Erythroblast (primary cell): Measurements from ENCODE around the gene DOK7.
A peak's percentile ranks its signal among the peaks of the same experiment; 100 is the strongest.

Experiments used
- DNase-seq, 2 experiments: peaks; one replicate each; lab custom pipeline; 2025; lab: John Stamatoyannopoulos, UW
- GATA1 ChIP-seq: IDR thresholded peaks from 2 replicates; pipeline ENCODE4 v1.6.1; 2011; ENCODE audit warnings: low read depth, mild to moderate bottlenecking, control low read depth, low read length, moderate library complexity
- POLR2A ChIP-seq: IDR thresholded peaks from 2 replicates; pipeline ENCODE4 v1.6.1; 2011; ENCODE audit warnings: mild to moderate bottlenecking, low read length

DOK7 gene

GRCh38 chr4:3442959-3443749, 20.0 kb upstream of the DOK7 start:
- TF ChIP-seq GATA1 (no peak), POLR2A (no peak)
- peak; percentile 50 to 74 for DNase-seq

- DNase-seq = no peak
- TF ChIP-seq POLR2A = no peak
- TF ChIP-seq GATA1 = no peak
Measured at GRCh38 chr4:3443750-3444309, 19.3 kb upstream of the DOK7 start.

- no peak for DNase-seq
- TF ChIP-seq GATA1 (no peak), POLR2A (no peak)
Measured at GRCh38 chr4:3444351-3445110, 18.6 kb upstream of the DOK7 start.

- no peak for TF ChIP-seq GATA1
- no peak for TF ChIP-seq POLR2A
- no peak for DNase-seq
Measured at GRCh38 chr4:3445111-3445820, 17.8 kb upstream of the DOK7 start.

- TF ChIP-seq GATA1 (no peak), POLR2A (no peak)
- DNase-seq = no peak
Measured at GRCh38 chr4:3445829-3446545, 17.1 kb upstream of the DOK7 start.

- no peak for TF ChIP-seq GATA1
- no peak for TF ChIP-seq POLR2A
- DNase-seq = no peak
Measured at GRCh38 chr4:3446631-3447320, 16.3 kb upstream of the DOK7 start.

- no peak for DNase-seq
- TF ChIP-seq GATA1 = no peak
- TF ChIP-seq POLR2A = no peak
Measured at GRCh38 chr4:3447431-3448395, 15.4 kb upstream of the DOK7 start.

- TF ChIP-seq GATA1 = no peak
- no peak for TF ChIP-seq POLR2A
- no peak for DNase-seq
Measured at GRCh38 chr4:3449047-3449573, 14.0 kb upstream of the DOK7 start.

GRCh38 chr4:3449574-3450534, 13.3 kb upstream of the DOK7 start:
- no peak for DNase-seq

GRCh38 chr4:3450643-3451042, 12.5 kb upstream of the DOK7 start:
- DNase-seq = no peak
- no peak for TF ChIP-seq GATA1
- no peak for TF ChIP-seq POLR2A

More at GRCh38 chr4:3449574-3450534, 13.3 kb upstream of the DOK7 start:
- no peak for TF ChIP-seq GATA1
- TF ChIP-seq POLR2A = no peak
